Activated T-cell treated with anti-CD3 and anti-CD28 coated beads, Interleukin-2, amount 50 U/mL, for 4 hours (primary cell): Measurements from ENCODE around the gene AFAP1L2. TPM values are rescaled to one million over a fixed set of nuclear protein-coding genes. Genes with fewer than 3 reads are reported as not detected.
"Not testable (repeated sequence)": the region's sequence is repeated elsewhere in the genome, so short reads cannot be mapped to it uniquely, and the experiment has no call there.

Experiments
- ATAC-seq, 2 donors: fragments of 200-7000 bp; cut with Tn5 transposase; one replicate each; pipeline ENCODE4 v1.10.0; 2021
- DNase-seq: peaks from one replicate; pipeline ENCODE4 v3.0.0-alpha.2; 2020
- H3K27me3 Mint-ChIP-seq: one replicate; pipeline ENCODE4 v1.8.0; 2021; ENCODE audit warnings: low read depth, mixed read lengths
- H3K36me3 Mint-ChIP-seq: one replicate; pipeline ENCODE4 v1.8.0; 2022; ENCODE audit warnings: mixed read lengths; ENCODE audit not compliant: insufficient read depth
- H3K4me1 Mint-ChIP-seq: one replicate; pipeline ENCODE4 v1.8.0; 2021; ENCODE audit warnings: low read depth, mixed read lengths
- H3K4me3 Mint-ChIP-seq: one replicate; pipeline ENCODE4 v1.8.0; 2021; ENCODE audit warnings: mild to moderate bottlenecking, moderate library complexity, mixed read lengths
- H3K9me3 Mint-ChIP-seq: one replicate; pipeline ENCODE4 v1.8.0; 2021; ENCODE audit warnings: mixed read lengths
- total RNA-seq, 3 donors: library from RNA; stranded (reverse); gene quantifications; one replicate each; pipeline ENCODE4 v1.2.1, GENCODE V29; 2021

AFAP1L2 gene
- total RNA-seq, 3 donors from 2014 or later = 0.20 to 0.45 (median 0.33) TPM

- H3K4me1 Mint-ChIP-seq = no peaks in the 10 kb centered on the region
- no peaks in the 10 kb centered on the region for H3K27me3 Mint-ChIP-seq
- ATAC-seq (no peak), DNase-seq (no peak)
- H3K4me3 Mint-ChIP-seq = no peak overlapping the region
- H3K9me3 Mint-ChIP-seq = no peaks in the 10 kb centered on the region
- H3K36me3 Mint-ChIP-seq = no peaks in the 10 kb centered on the region
These were observed 68.7 kb downstream of the AFAP1L2 start for GRCh38 chr10:114335614-114336013.

- no peak for ATAC-seq
- no peak for DNase-seq
- no peaks in the 10 kb centered on the region for H3K36me3 Mint-ChIP-seq
- H3K4me1 Mint-ChIP-seq = no peaks in the 10 kb centered on the region
- H3K27me3 Mint-ChIP-seq = no peaks in the 10 kb centered on the region
- H3K9me3 Mint-ChIP-seq = no peaks in the 10 kb centered on the region
- H3K4me3 Mint-ChIP-seq = no peak overlapping the region
These were observed 70.0 kb downstream of the AFAP1L2 start for GRCh38 chr10:114334301-114334700.

GRCh38 chr10:114333441-114333840 lies 70.9 kb downstream of the AFAP1L2 start:
- ATAC-seq, H3K9me3 Mint-ChIP-seq, H3K36me3 Mint-ChIP-seq, H3K4me3 Mint-ChIP-seq, H3K4me1 Mint-ChIP-seq, DNase-seq, H3K27me3 Mint-ChIP-seq: not testable (repeated sequence)

GRCh38 chr10:114332301-114333192 lies 71.8 kb downstream of the AFAP1L2 start:
- ATAC-seq (no peak), DNase-seq (no peak)
- H3K9me3 Mint-ChIP-seq = no peaks in the 10 kb centered on the region
- H3K36me3 Mint-ChIP-seq = no peaks in the 10 kb centered on the region
- no peak overlapping the region for H3K4me3 Mint-ChIP-seq
- no peaks in the 10 kb centered on the region for H3K27me3 Mint-ChIP-seq
- no peaks in the 10 kb centered on the region for H3K4me1 Mint-ChIP-seq

GRCh38 chr10:114329634-114330365 lies 74.5 kb downstream of the AFAP1L2 start:
- DNase-seq (no peak), ATAC-seq (no peak)
- Mint-ChIP-seq H3K9me3 (no peaks in the 10 kb centered on the region), H3K4me1 (no peaks in the 10 kb centered on the region), H3K27me3 (no peaks in the 10 kb centered on the region), H3K36me3 (no peaks in the 10 kb centered on the region), H3K4me3 (no peak overlapping the region)

- no peaks in the 10 kb centered on the region for H3K9me3 Mint-ChIP-seq
- no peak overlapping the region for H3K4me3 Mint-ChIP-seq
- H3K4me1 Mint-ChIP-seq = no peaks in the 10 kb centered on the region
- H3K27me3 Mint-ChIP-seq = no peaks in the 10 kb centered on the region
- ATAC-seq (peak in 1 of 2 donors; percentile 5), DNase-seq (no peak)
- no peaks in the 10 kb centered on the region for H3K36me3 Mint-ChIP-seq
These were observed 75.4 kb downstream of the AFAP1L2 start for GRCh38 chr10:114328874-114329273.

- H3K27me3 Mint-ChIP-seq = no peaks in the 10 kb centered on the region
- no peaks in the 10 kb centered on the region for H3K9me3 Mint-ChIP-seq
- H3K36me3 Mint-ChIP-seq = no peaks in the 10 kb centered on the region
- no peak for DNase-seq
- H3K4me3 Mint-ChIP-seq = no peak overlapping the region
- H3K4me1 Mint-ChIP-seq = no peaks in the 10 kb centered on the region
- no peak for ATAC-seq
These were observed 75.9 kb downstream of the AFAP1L2 start for GRCh38 chr10:114328441-114328812.

- no peaks in the 10 kb centered on the region for H3K27me3 Mint-ChIP-seq
- DNase-seq (no peak), ATAC-seq (no peak)
- H3K36me3 Mint-ChIP-seq = no peaks in the 10 kb centered on the region
- no peaks in the 10 kb centered on the region for H3K4me1 Mint-ChIP-seq
- H3K9me3 Mint-ChIP-seq = no peaks in the 10 kb centered on the region
- H3K4me3 Mint-ChIP-seq = no peak overlapping the region
These were observed 76.5 kb downstream of the AFAP1L2 start for GRCh38 chr10:114327537-114328440.

GRCh38 chr10:114326795-114327194 lies 77.5 kb downstream of the AFAP1L2 start:
- Mint-ChIP-seq H3K4me1 (no peaks in the 10 kb centered on the region), H3K9me3 (no peaks in the 10 kb centered on the region)

GRCh38 chr10:114323023-114323422 lies 81.3 kb downstream of the AFAP1L2 start:
- no peaks in the 10 kb centered on the region for H3K4me1 Mint-ChIP-seq
- ATAC-seq (no peak), DNase-seq (no peak)
- H3K36me3 Mint-ChIP-seq = no peaks in the 10 kb centered on the region
- H3K9me3 Mint-ChIP-seq = no peaks in the 10 kb centered on the region
- H3K27me3 Mint-ChIP-seq = no peaks in the 10 kb centered on the region
- no peak overlapping the region for H3K4me3 Mint-ChIP-seq

More at GRCh38 chr10:114326795-114327194, 77.5 kb downstream of the AFAP1L2 start:
- DNase-seq (no peak), ATAC-seq (no peak)
- Mint-ChIP-seq H3K4me3 (no peak overlapping the region), H3K36me3 (no peaks in the 10 kb centered on the region), H3K27me3 (no peaks in the 10 kb centered on the region)

GRCh38 chr10:114322344-114322743 lies 82.0 kb downstream of the AFAP1L2 start:
- DNase-seq (no peak), ATAC-seq (no peak)
- Mint-ChIP-seq H3K4me3 (no peak overlapping the region), H3K4me1 (no peaks in the 10 kb centered on the region), H3K36me3 (no peaks in the 10 kb centered on the region), H3K27me3 (no peaks in the 10 kb centered on the region), H3K9me3 (no peaks in the 10 kb centered on the region)

- DNase-seq = no peak
- Mint-ChIP-seq H3K4me1 (no peaks in the 10 kb centered on the region), H3K4me3 (no peak overlapping the region), H3K9me3 (no peaks in the 10 kb centered on the region), H3K36me3 (no peaks in the 10 kb centered on the region), H3K27me3 (peaks cover 1% of the 10 kb centered on the region)
- no peak for ATAC-seq
These were observed 83.8 kb downstream of the AFAP1L2 start for GRCh38 chr10:114320249-114321116.

GRCh38 chr10:114319406-114320248 lies 84.7 kb downstream of the AFAP1L2 start:
- H3K4me1 Mint-ChIP-seq = no peaks in the 10 kb centered on the region
- H3K36me3 Mint-ChIP-seq = no peaks in the 10 kb centered on the region
- ATAC-seq (no peak), DNase-seq (no peak)
- H3K9me3 Mint-ChIP-seq = no peaks in the 10 kb centered on the region
- no peak overlapping the region for H3K4me3 Mint-ChIP-seq
- H3K27me3 Mint-ChIP-seq = peaks cover 1% of the 10 kb centered on the region
